GM12891 (cell line): ENCODE measurements around the gene PCARE.

ENCODE experiments used
- POLR2A ChIP-seq: IDR thresholded peaks from 2 replicates; pipeline ENCODE4 v1.6.1; 2011; ENCODE audit warnings: low read depth, low read length, control low read depth
- POLR2AphosphoS5 ChIP-seq: IDR thresholded peaks from 2 replicates; pipeline ENCODE4 v1.6.1; 2011; ENCODE audit warnings: low read depth, low read length, control low read depth
- TAF1 ChIP-seq: IDR thresholded peaks from 2 replicates; pipeline ENCODE4 v1.6.1; 2011; ENCODE audit warnings: low read depth, low read length, control low read depth

DNA sequence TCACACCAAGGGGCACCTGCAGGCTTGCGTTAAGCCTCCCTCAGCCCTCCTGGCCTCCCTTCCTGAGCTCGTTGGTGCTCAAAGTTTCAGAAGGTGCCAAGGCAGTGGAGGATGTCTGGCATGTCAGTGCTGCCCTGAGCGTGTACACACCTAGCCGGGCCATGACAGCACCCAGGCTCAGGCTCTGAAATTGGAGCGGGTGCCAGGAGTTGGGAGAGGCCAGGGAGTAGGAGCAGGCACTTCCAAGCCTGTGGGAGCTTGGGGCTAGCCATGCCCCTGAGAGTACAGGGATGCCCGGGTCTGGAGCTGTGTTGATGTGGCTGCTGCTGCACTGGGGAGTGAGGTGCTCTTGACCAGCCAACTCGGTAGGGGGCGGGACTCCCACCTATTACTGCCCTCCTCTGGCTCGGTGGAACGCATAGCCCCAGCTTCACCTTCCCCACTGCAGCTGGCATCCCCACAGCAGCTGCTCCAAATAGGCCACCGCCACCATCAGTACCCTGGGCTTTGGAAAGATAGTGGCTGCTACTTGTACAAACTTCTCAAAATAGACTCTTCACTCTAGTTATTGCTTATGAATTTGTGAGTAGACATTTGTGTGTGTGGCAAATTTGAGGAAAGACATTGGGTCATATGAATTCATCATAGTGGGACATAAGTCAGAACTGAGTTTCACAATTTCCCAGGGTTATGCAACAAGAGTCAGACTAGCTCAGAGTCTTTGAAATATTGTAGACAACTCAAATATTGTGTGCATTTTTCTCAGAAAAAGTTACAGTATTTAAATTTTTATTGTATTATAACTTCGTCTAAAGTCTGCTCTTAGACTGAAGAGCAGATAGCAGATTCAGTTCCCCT lies 6.8 kb upstream of the PCARE start:
- TF ChIP-seq POLR2A (no peak), POLR2AphosphoS5 (no peak), TAF1 (no peak)
